ENCODE data around the gene NEXN. TPM values are rescaled to one million over a fixed set of nuclear protein-coding genes. Genes with fewer than 3 reads are reported as not detected.

NEXN gene
- total RNA-seq, 1 experiment from 2014 or later, result 0.15 TPM

- no peak overlapping the region for H3K4me3 ChIP-seq (replicated peaks in 1 of 2; ENCODE audit: low read depth in 1 of 2, low read length in 2 of 2)
- no peaks in the 10 kb centered on the region for H3K79me2 ChIP-seq (ENCODE audit: insufficient read depth, low read length)
- H3K9ac ChIP-seq (ENCODE audit: low read length), result no peak overlapping the region
- ChIA-PET POLR2A (no interaction called here), CTCF (no interaction called here), RAD21 (ENCODE audit: low non-redundant PET in 1 of 2, low total read pairs in 2 of 2, uncharacterized antibody in 2 of 2, unreplicated experiment in 2 of 2) (no interaction called here)
- H3K9me3 ChIP-seq (ENCODE audit: control insufficient read depth in 1 of 2, insufficient read depth in 1 of 2, low read depth in 1 of 2, low read length in 2 of 2), result no peaks in the 10 kb centered on the region
- no peaks in the 10 kb centered on the region for H3K27me3 ChIP-seq (ENCODE audit: insufficient read depth, low read length)
- H3K4me2 ChIP-seq (ENCODE audit: low read length), result no peak overlapping the region
- no peak overlapping the region for H2AFZ ChIP-seq (ENCODE audit: low read depth, low read length, poor library complexity, severe bottlenecking)
- no peak for DNase-seq (ENCODE audit: low read depth, low spot score)
- intact Hi-C loops (cut with micrococcal nuclease), result loop anchor here (10.0 kb wide), 2 partner anchors 222 to 372 kb away; partner anchors contain the start of gene ZZZ3
- no peak for ATAC-seq
- no peaks in the 10 kb centered on the region for H3K4me1 ChIP-seq (ENCODE audit: control insufficient read depth in 1 of 2, insufficient read depth in 2 of 2, low read length in 2 of 2)
- H4K20me1 ChIP-seq (ENCODE audit: insufficient read depth), result no peaks in the 10 kb centered on the region
- H3K36me3 ChIP-seq (ENCODE audit: control insufficient read depth in 1 of 2, insufficient read depth in 2 of 2, low read length in 2 of 2), result no peaks in the 10 kb centered on the region
- TF ChIP-seq EGR1 (IDR thresholded peaks at IDR 0.05; ENCODE audit: low read depth) (no peak), EZH2 (IDR thresholded peaks at IDR 0.05) (no peak), POLR2A (IDR thresholded peaks at IDR 0.05; ENCODE audit: borderline replicate concordance, extremely low read depth, insufficient read depth, insufficient read length) (no peak), CEBPB (IDR thresholded peaks at IDR 0.05; ENCODE audit: low read depth) (no peak), RAD21 (IDR thresholded peaks at IDR 0.05; ENCODE audit: low read depth) (no peak), ATF3 (IDR thresholded peaks at IDR 0.05) (no peak), CBX3 (IDR thresholded peaks at IDR 0.05; ENCODE audit: low read depth) (no peak), YY1 (IDR thresholded peaks at IDR 0.05; ENCODE audit: extremely low read depth, insufficient replicate concordance, low read depth, low read length) (no peak), ZBTB33 (IDR thresholded peaks at IDR 0.05; ENCODE audit: extremely low read depth, insufficient replicate concordance, low read length) (no peak), EZH2phosphoT487 (IDR thresholded peaks at IDR 0.05; ENCODE audit: borderline replicate concordance) (no peak), SP1 (IDR thresholded peaks at IDR 0.05; ENCODE audit: low read depth) (no peak), MAX (IDR thresholded peaks at IDR 0.05) (no peak), SRF (IDR thresholded peaks at IDR 0.05; ENCODE audit: low read depth) (no peak), SIN3A (IDR thresholded peaks at IDR 0.05; ENCODE audit: low read depth) (no peak)
- H3K9me2 ChIP-seq (ENCODE audit: insufficient read depth), result no peaks in the 10 kb centered on the region
- no TSS peak for BruUV-seq (replicated peaks)
- no peak overlapping the region for H3K27ac ChIP-seq (ENCODE audit: low read depth, low read length)
Measured at GRCh38 chr1:77906624-77907023, 18.2 kb downstream of the NEXN start.
